ENCODE results near the gene GAS7.

Gene GAS7

DNA sequence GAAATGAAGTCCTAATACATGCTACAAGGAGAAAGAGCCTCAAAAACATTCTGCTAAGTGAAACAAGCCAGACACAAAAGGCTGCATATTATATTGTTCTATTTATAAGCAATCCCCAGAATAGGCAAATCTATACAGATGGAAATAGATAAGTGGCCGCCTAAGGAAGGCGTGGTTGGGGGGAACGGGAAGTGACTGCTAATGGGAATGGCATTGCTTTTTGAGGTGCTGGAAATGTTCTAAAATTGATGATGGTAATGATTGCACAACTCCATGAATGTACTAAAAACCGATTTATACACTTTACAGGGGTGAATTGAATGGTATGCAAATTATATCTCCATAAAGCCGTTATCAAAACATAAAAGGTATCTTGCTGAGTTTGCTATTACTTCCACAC, 67.7 kb downstream of the GAS7 start:
- no peak for DNase-seq

DNA sequence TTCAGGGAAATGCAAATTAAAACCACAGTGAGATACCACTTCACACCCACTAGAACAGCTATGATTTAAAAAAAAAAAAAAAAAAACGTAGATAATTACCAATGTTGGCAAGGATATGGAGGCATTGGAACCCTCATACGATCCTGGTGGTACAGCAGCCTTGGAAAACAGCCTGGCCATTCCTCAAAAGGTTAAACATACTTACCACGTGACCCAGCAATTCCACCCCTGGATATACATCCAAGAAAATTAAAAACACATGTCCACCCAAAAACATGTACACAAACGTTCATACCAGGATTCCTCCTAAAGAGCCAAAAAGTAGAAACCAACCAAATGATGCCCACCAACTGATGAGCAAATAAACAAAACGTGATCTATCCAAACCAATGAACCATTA, 68.1 kb downstream of the GAS7 start:
- DNase-seq, result peak; percentile 84

DNA sequence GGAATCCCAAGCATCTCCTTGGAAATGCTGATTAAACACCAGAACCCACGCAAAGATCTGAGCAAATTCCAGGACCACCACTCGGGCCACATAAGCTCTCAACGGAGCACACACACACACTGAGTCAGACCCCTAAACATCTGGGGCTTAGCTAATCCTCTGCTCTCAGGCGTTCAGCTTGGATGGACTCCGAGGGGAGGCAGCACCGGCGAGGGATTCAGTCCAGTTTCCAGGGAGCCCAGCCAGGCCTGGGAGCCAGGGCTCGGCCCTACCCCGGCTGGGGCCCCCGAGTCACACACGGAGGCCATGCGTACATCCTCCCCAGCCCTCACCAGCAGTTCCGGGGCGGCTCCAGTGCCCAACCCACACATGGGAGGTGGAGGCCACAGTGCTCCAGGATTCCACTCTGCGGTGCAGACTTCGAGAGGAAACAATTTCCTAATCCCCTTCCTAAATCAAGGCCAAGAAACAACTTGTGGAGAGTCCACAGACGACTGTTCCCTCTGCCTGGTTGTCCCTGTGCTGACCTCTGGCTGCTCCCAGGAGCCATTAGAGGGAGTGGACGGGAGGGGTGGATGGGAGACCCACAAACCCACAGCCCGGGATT, 70.5 kb downstream of the GAS7 start:
- peak; percentile 91 for DNase-seq

DNA sequence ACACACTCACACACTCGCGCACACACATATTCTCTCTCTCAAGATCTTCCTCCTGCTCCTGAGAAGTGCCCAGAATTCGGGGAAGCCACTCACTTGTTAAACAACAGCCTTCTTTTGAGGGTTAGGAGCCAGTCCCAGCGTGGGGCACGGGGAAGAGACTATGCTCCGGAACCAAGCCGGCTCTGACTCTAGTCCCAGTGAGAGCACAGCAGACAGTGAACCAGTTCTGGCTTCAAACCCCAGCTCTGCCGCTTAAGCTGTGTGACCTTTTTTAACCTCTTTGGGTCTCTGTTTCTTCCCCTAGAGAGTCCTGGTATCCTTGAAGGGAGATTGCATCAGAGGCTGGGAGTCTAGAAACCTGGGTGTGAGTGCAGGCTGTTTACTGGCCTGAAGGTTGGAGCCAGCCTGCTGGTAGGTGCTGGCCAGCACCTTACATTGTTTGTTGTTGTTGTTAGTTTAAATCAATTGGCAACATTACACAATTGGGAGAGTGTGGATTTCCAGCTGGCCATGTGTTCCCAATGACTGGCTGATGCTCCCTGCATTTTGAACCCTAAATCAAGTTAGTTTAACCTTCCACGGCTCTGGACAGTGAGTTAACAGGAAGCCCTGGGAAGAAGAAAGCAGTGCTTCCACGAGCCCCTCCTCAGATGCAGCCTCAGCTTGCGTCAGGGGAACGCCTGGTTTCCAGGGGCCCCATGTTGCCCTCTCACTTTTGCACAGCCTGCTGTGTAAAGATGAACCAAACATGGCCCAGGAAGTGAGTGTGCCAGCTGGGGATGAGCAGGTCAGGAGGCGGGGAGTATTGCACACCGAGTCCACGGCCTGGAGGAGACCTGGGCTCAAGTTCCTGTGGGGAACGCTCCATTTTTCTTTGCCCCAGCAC, 71.5 kb downstream of the GAS7 start:
- DNase-seq, result peak; percentile 36

DNA sequence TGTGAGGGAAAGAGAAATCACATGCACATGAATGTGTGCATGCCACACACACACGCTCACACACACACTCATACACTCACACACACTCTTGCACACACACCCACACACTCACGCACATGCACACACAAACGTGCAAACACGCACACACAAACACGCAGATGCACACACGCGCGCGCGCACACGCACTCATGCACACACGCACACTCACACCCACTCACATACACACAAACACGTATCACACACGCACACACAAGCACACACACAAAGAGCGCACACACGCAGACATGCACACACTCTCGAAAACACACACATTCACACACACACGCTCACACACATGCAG, 72.2 kb downstream of the GAS7 start:
- DNase-seq, result no peak

DNA sequence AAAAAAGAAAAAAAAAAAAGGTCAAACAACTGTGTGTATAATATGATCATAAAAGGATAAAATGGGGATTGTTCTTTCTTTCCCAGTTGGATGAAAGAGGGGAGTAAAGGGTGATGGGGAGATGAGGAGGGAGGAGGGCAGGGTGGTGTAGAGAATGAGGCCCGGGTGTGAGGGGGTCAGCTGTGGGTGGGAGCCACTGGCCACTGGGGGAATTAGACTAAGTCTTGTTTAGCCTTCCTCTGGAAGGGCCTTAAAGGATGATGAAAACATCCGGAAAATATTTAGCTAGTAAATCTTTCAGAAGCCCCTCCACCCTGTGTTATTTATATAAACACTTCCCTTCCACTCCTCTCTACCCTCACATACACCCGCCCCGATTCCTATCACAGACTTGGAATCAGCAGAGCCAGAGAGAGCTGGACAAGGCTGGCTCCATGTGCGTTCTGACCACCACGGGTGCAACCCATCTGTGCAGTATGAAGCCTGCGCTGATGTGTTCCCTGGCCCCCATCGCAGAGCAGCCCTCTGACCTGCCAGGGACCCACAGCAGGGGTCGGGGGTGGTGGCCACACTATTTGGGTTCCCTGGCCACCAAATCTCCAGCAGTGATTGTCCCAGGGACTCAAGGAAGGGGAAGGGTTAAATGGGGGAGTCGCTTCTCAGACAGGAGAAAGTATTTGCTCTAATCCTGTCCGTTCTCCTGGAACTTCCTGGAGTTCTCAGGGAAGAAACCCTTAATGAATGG, 72.7 kb downstream of the GAS7 start:
- DNase-seq, result no peak

DNA sequence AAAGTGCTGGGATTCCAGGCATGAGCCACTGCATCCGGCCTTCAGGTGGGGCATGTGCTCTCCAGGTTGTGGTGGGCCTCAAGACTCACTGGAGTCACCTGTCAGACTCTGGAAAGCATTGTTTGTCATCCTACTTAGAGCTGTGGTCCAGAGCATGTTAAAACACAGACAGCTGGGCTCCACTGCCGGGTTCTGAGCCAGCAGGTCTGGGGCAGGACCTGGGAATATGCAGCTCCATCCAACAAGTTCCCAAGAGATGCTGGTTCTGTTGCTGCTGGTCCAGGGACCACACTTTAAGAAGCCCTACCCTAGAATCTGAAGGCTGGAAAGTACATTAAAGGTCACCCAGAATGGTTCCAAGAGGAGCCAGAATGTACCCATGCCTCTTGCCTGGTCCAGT, 75.3 kb downstream of the GAS7 start:
- no peak for DNase-seq

DNA sequence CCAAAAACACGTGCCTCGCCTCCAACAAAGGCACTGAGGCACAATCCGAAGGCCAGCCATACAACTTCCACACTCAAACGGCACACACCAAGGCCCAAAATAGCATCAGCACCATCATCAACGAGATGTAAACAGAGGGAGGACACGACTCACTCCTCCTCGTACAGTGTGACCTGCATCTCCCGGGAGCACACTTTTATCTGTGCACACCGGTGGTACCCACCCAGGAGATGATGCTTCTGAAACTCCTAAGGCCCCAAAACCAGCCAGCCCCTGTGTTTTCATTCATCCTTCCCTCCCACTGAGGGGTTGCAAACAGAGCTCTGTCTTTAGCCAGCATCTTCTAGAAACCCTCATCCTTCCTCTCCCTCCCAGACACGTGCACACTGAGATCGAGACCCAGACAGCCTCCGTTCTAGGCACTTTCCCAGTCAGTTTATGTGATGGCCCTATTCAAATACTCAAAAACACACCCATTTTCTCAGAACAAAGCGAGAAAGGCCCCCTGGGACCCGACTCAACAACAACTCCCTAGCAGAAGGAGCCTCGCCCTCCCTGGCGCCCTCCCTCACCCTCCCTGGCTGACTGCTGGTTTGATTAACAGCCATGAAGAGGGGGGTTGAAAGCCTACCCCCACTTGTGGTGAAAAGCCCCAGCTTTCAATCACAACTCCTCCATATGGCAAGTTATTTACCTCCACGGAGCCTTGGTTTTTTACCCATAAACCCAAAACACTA, 76.3 kb downstream of the GAS7 start:
- no peak for DNase-seq

DNA sequence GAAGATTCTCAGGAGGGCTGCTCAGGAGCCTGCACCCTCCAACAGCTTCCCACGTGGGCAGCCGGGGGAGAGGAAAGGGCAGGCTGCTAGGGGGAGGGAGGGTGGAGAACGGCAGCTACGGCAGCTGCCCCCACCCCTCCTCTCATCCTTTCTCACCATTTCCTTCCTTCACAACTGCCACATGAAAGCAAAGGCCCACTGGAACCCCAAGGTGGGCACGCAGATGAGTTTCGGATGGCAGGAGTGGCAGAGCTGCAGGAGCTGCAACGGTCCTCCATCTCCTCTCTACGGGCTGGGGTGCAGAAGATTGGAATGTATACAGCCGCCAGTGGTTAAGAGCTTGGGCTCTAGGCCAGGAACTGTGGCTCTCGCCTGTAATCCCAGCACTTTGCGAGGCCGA, 77.7 kb downstream of the GAS7 start:
- no peak for DNase-seq

DNA sequence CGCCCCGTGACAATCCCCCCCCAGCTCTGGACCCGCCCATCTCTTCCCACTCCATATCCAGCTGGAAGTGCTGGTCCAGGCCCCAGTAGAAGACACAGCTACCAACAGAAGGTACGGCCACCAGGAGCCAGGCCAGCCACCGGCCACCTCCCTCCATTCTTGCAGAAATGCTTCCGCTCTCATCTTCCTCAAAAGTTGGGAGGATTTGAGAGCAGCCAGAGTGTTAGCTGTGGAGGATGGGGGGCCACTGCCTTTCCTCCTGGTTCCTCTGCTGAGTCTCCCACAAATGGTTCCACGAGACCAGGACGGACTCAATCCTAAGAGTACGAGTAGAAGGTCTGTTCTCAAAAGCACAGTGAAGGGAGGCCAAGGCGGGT, 78.3 kb downstream of the GAS7 start:
- DNase-seq, result no peak

DNA sequence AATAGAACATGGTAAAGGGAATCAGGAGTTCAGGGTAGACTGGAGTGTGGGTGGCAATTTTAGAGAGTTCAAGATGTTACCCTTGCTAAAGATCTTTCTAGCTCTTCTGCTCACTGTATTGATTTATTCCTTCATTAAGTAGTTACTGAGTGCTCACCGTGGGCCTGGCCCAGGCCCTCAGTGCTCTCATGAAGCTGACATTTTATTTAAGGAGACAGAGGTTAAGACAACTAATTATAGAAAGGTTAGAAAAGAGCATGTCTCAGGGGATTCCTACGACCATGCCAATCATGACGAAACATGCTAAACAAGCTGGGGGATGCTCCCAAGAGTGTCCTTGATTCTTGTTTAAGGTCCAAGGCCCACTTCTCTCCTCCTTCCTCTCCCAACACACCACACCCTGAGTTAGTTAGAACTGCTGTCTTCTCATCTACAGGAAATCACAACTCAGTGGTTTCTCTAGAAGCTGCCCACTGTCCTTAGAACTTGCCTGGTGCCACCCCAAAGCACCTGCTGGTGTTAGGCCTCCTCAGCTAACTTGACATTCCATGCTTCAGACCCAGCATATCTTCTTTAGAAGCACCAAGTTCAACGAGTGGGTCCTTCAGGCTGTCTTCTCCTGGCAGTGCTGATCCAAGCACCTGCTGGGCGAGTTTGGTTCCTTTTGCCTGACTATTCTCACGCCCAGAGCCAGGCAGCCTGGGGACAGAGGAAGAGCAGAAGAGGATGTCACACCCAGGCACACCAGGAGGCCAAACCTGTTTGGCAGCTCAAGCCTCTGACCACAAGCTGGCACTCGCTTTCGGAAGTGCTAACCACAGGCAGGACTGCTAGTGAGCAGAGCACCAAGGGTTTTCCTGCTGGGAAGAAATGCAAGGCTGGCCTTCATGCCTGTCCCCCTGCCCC, 79.0 kb downstream of the GAS7 start:
- DNase-seq, result no peak

DNA sequence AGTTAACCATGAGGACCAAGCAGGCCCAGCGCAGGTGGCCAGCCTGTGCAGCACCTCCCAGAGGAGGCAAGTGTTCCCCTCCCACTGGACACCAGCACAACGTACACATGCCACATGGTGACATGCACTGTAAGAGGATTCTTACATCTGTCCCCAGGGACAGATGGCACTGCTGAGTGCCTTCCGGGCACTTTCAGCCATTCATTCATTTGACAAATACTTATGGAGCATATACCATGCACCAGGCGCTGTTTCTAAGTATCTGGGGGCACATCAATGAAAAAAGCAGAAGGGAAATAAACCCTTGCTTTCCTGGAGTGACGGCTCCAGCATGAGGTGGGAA, 79.6 kb downstream of the GAS7 start:
- DNase-seq, result no peak

DNA sequence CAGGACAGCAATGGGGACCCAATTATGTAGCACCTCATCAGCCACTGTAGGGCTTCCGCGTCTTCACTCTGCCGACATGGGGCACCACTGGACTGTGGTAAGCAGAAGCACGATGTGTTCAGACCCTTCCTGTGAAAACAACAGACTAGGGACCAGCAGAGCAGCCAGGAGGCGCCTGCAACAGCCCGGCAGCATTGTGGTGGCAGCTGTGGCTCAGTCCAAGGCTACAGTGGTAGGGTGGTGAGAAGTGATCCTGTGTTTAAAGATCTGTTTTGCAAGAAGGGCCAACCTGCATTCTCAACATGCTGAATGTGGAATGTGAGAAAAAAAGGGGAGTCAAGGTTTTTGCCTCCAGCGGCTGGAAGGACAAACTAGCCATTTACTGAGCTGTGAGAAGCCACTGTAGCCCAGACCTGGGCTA, 80.8 kb downstream of the GAS7 start:
- DNase-seq, result no peak

DNA sequence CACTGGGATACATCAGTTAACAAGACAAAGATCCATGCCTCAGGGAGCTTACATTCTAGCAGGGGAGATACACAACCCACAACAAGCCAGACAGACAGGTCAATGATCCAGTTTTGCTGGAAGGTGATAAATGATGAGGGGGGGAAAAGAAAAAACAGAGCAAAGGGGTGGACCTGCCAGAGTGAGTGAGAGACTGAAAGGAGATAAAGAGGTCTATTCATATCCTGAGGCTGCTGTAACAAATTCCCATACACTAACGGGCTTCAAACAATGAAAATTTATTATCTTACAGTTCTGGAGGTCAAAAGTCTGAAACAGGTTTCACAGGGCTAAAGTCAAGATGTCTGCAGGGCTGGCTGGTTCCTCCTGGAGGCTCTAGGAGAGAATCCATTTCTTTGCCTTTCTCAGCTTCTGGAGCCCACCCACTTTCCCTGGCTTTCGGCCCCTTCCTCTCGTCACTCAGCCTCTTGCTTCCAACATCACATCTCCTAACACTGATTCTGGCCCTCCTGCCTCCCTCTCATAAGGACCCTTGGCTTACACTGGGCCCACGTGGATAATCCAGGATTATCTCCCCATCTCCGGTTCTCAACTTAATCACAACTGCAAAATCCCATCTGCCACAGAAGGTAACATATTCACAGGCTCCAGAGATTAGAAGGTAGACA, 81.5 kb downstream of the GAS7 start:
- no peak for DNase-seq

DNA sequence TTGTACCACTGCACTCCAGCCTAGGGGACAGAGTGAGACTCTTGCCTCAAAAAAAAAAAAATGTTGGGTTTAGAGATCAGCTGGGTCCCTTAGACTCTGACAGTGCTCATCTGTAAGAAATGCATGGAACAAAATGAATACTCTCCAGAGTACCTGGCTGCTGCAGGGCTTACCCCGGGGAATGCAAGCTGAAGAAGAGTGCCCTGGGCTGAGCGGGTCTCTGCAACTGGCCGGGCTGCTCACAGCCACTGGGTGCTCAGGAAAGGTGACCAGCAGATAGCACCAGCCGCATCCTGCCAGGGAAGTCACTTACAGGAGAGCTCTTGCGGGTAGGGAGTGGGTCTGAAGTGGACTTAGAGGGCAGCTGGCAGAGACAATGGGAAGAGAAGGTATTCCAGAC, 82.1 kb downstream of the GAS7 start:
- no peak for DNase-seq

DNA sequence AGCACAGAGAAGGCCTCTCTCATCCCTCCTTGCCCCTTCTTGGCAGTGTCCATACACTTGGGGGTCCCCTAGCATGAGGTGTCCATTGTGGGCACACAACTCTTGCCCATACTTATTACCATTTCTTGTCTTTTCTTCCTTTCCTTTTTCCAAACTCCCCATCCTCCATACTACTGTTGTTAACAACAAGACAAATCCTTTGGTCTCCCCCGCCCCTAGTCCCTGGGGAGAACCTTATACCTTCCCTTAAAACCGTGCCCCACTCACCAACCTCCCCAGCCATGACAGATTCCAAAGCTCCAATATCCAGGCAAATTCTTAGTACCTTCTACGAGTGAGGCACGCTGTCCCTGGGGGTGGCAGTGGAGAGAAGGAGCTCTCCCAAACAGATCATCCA, 82.9 kb downstream of the GAS7 start:
- no peak for DNase-seq

DNA sequence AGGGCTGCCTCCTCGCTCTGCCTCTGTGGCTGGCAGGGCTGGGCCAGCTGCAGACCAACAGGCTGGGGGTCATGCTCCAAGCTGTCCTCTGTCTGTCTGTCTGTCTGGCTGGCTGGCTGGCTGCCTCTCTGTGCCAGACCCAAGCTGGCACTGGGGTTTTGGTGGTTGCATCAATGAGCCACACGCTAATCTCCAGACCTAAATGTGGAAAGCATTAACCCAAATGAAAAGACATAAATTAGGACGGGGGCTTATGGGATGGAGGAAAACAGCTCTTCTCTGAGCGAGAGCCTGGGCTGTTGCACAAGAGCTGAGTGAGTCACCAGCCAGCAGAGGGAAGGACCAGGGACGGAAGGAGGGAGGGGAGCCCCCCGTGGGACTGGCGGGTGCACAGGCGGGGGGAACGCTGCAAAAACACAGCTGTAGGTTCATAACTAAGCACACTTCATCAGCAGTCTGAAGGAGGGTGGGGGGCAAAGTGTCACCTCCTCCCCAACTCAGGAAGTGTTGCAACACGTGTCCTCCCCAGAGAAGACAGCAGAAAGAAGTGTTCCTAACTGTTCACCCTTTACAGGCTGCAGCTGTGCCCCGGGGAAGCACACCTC, 83.4 kb downstream of the GAS7 start:
- DNase-seq, result peak; percentile 91

DNA sequence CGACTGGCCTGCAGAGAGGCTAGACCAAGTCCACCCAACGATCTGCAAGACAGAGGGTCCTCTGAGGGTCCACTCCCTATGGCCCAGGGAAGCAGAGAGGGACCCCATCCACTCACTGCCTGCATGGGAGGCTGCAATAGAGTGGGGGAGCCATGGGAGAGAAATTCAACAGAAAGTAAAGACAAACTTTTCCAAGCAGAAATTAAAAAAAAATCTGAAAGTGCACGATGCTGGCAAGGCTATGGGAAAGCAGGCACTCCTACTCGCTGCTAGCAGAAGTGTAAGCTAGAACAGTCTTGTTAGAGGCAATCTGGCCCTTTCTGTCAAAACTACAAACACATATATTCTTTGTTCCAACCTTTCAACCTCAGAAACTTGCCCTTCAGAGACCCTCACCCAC, 85.4 kb downstream of the GAS7 start:
- DNase-seq, result no peak

DNA sequence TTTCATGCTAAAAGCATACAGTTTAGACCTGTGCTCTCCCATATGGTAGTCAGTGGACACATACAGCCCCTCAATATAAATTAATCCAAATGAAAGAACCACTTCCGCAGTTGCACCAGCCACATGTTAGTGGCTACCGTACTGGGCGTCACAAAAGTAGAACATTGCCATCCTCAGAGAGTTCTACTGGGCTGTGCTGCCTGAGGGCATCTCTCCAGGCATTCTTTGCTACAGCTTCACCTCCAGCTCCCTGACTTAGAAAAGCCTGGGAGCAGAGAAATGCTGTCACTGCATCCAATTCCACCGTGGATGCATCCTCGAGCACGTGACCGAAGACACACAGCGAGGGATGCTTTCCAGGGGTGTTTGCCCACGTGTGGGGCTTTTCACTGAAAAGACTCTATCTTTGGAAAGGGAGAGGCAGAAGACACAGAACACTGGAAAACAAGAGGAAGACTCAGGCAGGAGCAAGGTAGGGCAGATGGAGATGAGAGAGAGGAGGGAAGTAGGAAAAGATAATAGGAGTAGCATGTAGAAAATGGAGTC, 86.4 kb downstream of the GAS7 start:
- no peak for DNase-seq

DNA sequence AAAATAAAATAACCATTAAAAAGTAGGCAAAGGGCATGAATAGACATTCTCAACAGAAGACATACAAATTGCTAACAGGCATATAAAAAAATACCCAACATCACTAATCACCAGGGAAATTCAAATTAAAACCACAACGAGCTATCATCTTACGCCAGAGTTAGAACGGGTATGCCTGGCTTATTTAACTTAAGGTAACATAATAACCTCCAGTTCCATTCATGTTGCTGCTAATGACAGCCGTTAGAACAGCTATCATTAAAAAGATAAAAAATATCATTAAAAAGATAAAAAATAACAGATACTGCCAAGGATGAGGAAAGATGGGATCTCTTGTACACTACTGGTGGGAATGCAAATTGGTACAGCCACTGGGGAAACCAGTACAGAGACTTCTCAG, 89.3 kb downstream of the GAS7 start:
- DNase-seq, result no peak

Data from fibroblast of skin of back (primary cell).